ENCODE measurements around the gene QSOX2.

GRCh38 chr9:136169495-136169894 lies 76.1 kb downstream of the QSOX2 start:
- TF ChIP-seq POLR2A (IDR thresholded peaks at IDR 0.05; ENCODE audit: low read length) (no peak), GATA1 (IDR thresholded peaks at IDR 0.05; ENCODE audit: low read depth, low read length) (no peak)
